Ureter (tissue), 1 donor: ENCODE measurements around the gene RHOT1. TPM values are rescaled to one million over a fixed set of nuclear protein-coding genes. Genes with fewer than 3 reads are reported as not detected.

ENCODE experiments used
- DNase-seq: peaks from one replicate; pipeline ENCODE4 v3.0.0-alpha.2; 2020; ENCODE audit warnings: low spot score
- total RNA-seq: library from RNA; stranded (reverse); gene quantifications from one replicate; pipeline ENCODE4 v1.2.4, GENCODE V29; 2023
- donor health status: DM: yes; HTN: yes; CAD: no.

RHOT1 gene
- total RNA-seq, 1 donor from 2014 or later = 37.3 TPM

- no peak for DNase-seq
Measured at GRCh38 chr17:32268734-32269288, 126.5 kb downstream of the RHOT1 start.

GRCh38 chr17:32269377-32269776 is 127.1 kb downstream of the RHOT1 start:
- DNase-seq = no peak

GRCh38 chr17:32271844-32272243 is 129.5 kb downstream of the RHOT1 start:
- DNase-seq = no peak

GRCh38 chr17:32274101-32274500 is 131.8 kb downstream of the RHOT1 start:
- no peak for DNase-seq

GRCh38 chr17:32274643-32275042 is 132.3 kb downstream of the RHOT1 start:
- DNase-seq = no peak

Other genes with a start within 250 kb of the RHOT1 start
- gene UTP6, start 240.8 kb upstream of the RHOT1 start, total RNA-seq = 60.2 TPM
- 25.9 TPM for gene SUZ12, start 205.5 kb upstream of the RHOT1 start, total RNA-seq
- 21.7 TPM for gene LRRC37B, start 135.1 kb upstream of the RHOT1 start, total RNA-seq
- 0.99 TPM for gene RHBDL3, start 123.3 kb downstream of the RHOT1 start, total RNA-seq
- 24.6 TPM for gene C17orf75, start 199.7 kb downstream of the RHOT1 start, total RNA-seq
- 231 TPM for gene ZNF207, start 207.7 kb downstream of the RHOT1 start, total RNA-seq